ENCODE results near the gene NBEAL2.
A peak's percentile ranks its signal among the peaks of the same experiment; 100 is the strongest.

Gene NBEAL2

GRCh38 chr3:46972396-46972795, 7.1 kb upstream of the NBEAL2 start:
- DNase-seq: no peak
- Histone ChIP-seq H3K36me3 (no peaks in the 10 kb centered on the region), H3K4me1 (no peaks in the 10 kb centered on the region), H3K4me3 (ENCODE audit: low read depth, low read length) (no peak overlapping the region), H3K27me3 (no peaks in the 10 kb centered on the region), H3K9me3 (no peaks in the 10 kb centered on the region)
- TF ChIP-seq CTCF (IDR thresholded peaks at IDR 0.05; ENCODE audit: low read depth, low read length): no peak

GRCh38 chr3:46974421-46975171, 4.9 kb upstream of the NBEAL2 start:
- H3K4me1 ChIP-seq: no peaks in the 10 kb centered on the region
- no peak overlapping the region for H3K4me3 ChIP-seq (ENCODE audit: low read depth, low read length)

GRCh38 chr3:46976326-46977190, 2.9 kb upstream of the NBEAL2 start, which contains the start of gene CCDC12:
Gene CCDC12, minus strand, starts transcription at chr3:46976745. Its CDS starts 13 bp downstream, at chr3:46976732.
- H3K36me3 ChIP-seq: no peaks in the 10 kb centered on the region
- H3K4me3 ChIP-seq (ENCODE audit: low read depth, low read length): peak within 1 kb of the TSS; percentile 86
- H3K27me3 ChIP-seq: no peaks in the 10 kb centered on the region
- DNase-seq: peak; percentile 86
- H3K9me3 ChIP-seq: no peaks in the 10 kb centered on the region
- TF ChIP-seq CTCF (IDR thresholded peaks at IDR 0.05; ENCODE audit: low read depth, low read length): no peak
- no peaks in the 10 kb centered on the region for H3K4me1 ChIP-seq

More at GRCh38 chr3:46974421-46975171, 4.9 kb upstream of the NBEAL2 start:
- DNase-seq: no peak
- no peak for TF ChIP-seq CTCF (IDR thresholded peaks at IDR 0.05; ENCODE audit: low read depth, low read length)
- no peaks in the 10 kb centered on the region for H3K27me3 ChIP-seq
- H3K36me3 ChIP-seq: no peaks in the 10 kb centered on the region
- no peaks in the 10 kb centered on the region for H3K9me3 ChIP-seq

GRCh38 chr3:46977811-46978195, 1.7 kb upstream of the NBEAL2 start:
- Histone ChIP-seq H3K9me3 (no peaks in the 10 kb centered on the region), H3K4me3 (ENCODE audit: low read depth, low read length) (no peak overlapping the region), H3K4me1 (no peaks in the 10 kb centered on the region), H3K36me3 (no peaks in the 10 kb centered on the region), H3K27me3 (no peaks in the 10 kb centered on the region)
- no peak for DNase-seq
- TF ChIP-seq CTCF (IDR thresholded peaks at IDR 0.05; ENCODE audit: low read depth, low read length): no peak

- H3K27me3 ChIP-seq: no peaks in the 10 kb centered on the region
- H3K9me3 ChIP-seq: no peaks in the 10 kb centered on the region
- H3K4me3 ChIP-seq (ENCODE audit: low read depth, low read length): no peak overlapping the region
- no peak for DNase-seq
- no peaks in the 10 kb centered on the region for H3K36me3 ChIP-seq
- no peaks in the 10 kb centered on the region for H3K4me1 ChIP-seq
- no peak for TF ChIP-seq CTCF (IDR thresholded peaks at IDR 0.05; ENCODE audit: low read depth, low read length)
Observed at GRCh38 chr3:46978381-46978780, 1.1 kb upstream of the NBEAL2 start.
